WTC11 (cell line): ENCODE measurements around the gene GEMIN5. TPM values are rescaled to one million over a fixed set of nuclear protein-coding genes. Genes with fewer than 3 reads are reported as not detected.

ENCODE experiments used
- ATAC-seq: fragments of 200-7000 bp; cut with Tn5 transposase; 2 replicates; pipeline ENCODE4 v1.10.0; 2021; ENCODE audit warnings: mild to moderate bottlenecking, moderate library complexity
- CTCF ChIA-PET: fragments of 300-600 bp; sonication (Branson Sonifier 250); formaldehyde crosslinking; loops from one replicate; lab custom pipeline; 2021; ENCODE audit warnings: antibody characterized with exemption; lab: Charles Lee
- POLR2A ChIA-PET: fragments of 350-600 bp; sonication (Branson Sonifier 250); formaldehyde crosslinking; loops from one replicate; lab custom pipeline; 2021; ENCODE audit warnings: antibody characterized with exemption; lab: Charles Lee
- DNase-seq: peaks from one replicate; pipeline ENCODE4 v3.0.0; 2021; ENCODE audit warnings: low spot score
- H3K27ac Mint-ChIP-seq: 2 replicates; pipeline ENCODE4 v1.8.0; 2021; ENCODE audit warnings: mixed read lengths
- H3K27me3 Mint-ChIP-seq: 2 replicates; pipeline ENCODE4 v1.8.0; 2021; ENCODE audit warnings: low read depth, mild to moderate bottlenecking, moderate library complexity, mixed read lengths
- H3K36me3 Mint-ChIP-seq: 2 replicates; pipeline ENCODE4 v1.8.0; 2021; ENCODE audit warnings: mixed read lengths
- H3K4me1 Mint-ChIP-seq: 2 replicates; pipeline ENCODE4 v1.8.0; 2022; ENCODE audit warnings: mixed read lengths
- H3K4me3 Mint-ChIP-seq: 2 replicates; pipeline ENCODE4 v1.8.0; 2021; ENCODE audit warnings: mild to moderate bottlenecking, moderate library complexity, mixed read lengths
- H3K9me3 Mint-ChIP-seq: 2 replicates; pipeline ENCODE4 v1.8.0; 2021; ENCODE audit warnings: mixed read lengths
- ATF3 ChIP-seq: sonication (generic); formaldehyde crosslinking; conservative IDR thresholded peaks from 2 replicates; pipeline ENCODE4 v1.8.1; 2022; ENCODE audit warnings: mild to moderate bottlenecking, missing genetic modification reagents
- ESRRA ChIP-seq: sonication (generic); formaldehyde crosslinking; IDR thresholded peaks from 2 replicates; pipeline ENCODE4 v1.8.1; 2022; ENCODE audit warnings: mild to moderate bottlenecking, missing genetic modification reagents, borderline replicate concordance
- FOXK1 ChIP-seq: sonication (generic); formaldehyde crosslinking; IDR thresholded peaks from 2 replicates; pipeline ENCODE4 v1.8.0; 2022; ENCODE audit warnings: mild to moderate bottlenecking, moderate library complexity, missing genetic modification reagents
- GTF2I ChIP-seq: fragments of 250-450 bp; sonication (Bioruptor Pico); conservative IDR thresholded peaks from 2 replicates; pipeline ENCODE4 v1.4.0; 2021; ENCODE audit warnings: mild to moderate bottlenecking
- IRF1 ChIP-seq: sonication (generic); formaldehyde crosslinking; IDR thresholded peaks from 2 replicates; pipeline ENCODE4 v1.8.0; 2023; ENCODE audit warnings: missing genetic modification reagents
- MAX ChIP-seq: sonication (generic); formaldehyde crosslinking; IDR thresholded peaks from 2 replicates; pipeline ENCODE4 v1.8.0; 2022; ENCODE audit warnings: mild to moderate bottlenecking, missing genetic modification reagents
- MYBL2 ChIP-seq: sonication (generic); formaldehyde crosslinking; IDR thresholded peaks from 2 replicates; pipeline ENCODE4 v1.8.1; 2023; ENCODE audit warnings: mild to moderate bottlenecking, moderate library complexity, missing genetic modification reagents
- PRDM15 ChIP-seq: sonication (generic); formaldehyde crosslinking; IDR thresholded peaks from 2 replicates; pipeline ENCODE4 v1.8.0; 2022; ENCODE audit warnings: missing genetic modification reagents
- RELA ChIP-seq: sonication (generic); formaldehyde crosslinking; IDR thresholded peaks from 2 replicates; pipeline ENCODE4 v1.8.1; 2022; ENCODE audit warnings: missing genetic modification reagents, mild to moderate bottlenecking, borderline replicate concordance
- SMAD3 ChIP-seq: sonication (generic); formaldehyde crosslinking; IDR thresholded peaks from 2 replicates; pipeline ENCODE4 v1.8.0; 2022; ENCODE audit warnings: missing genetic modification reagents, mild to moderate bottlenecking, borderline replicate concordance
- SMAD4 ChIP-seq: sonication (generic); formaldehyde crosslinking; IDR thresholded peaks from 2 replicates; pipeline ENCODE4 v1.8.0; 2022; ENCODE audit warnings: mild to moderate bottlenecking, missing genetic modification reagents
- STAT6 ChIP-seq: sonication (generic); formaldehyde crosslinking; conservative IDR thresholded peaks from 2 replicates; pipeline ENCODE4 v1.8.1; 2023; ENCODE audit warnings: mild to moderate bottlenecking, low read depth, missing genetic modification reagents, moderate library complexity
- TEAD1 ChIP-seq: sonication (generic); formaldehyde crosslinking; IDR thresholded peaks from 2 replicates; pipeline ENCODE4 v1.8.0; 2022; ENCODE audit warnings: mild to moderate bottlenecking, missing genetic modification reagents
- USF1 ChIP-seq: sonication (generic); formaldehyde crosslinking; IDR thresholded peaks from 2 replicates; pipeline ENCODE4 v1.8.0; 2022; ENCODE audit warnings: mild to moderate bottlenecking, missing genetic modification reagents
- ZSCAN18 ChIP-seq: fragments of 250-450 bp; sonication (Bioruptor Pico); IDR thresholded peaks from 2 replicates; pipeline ENCODE4 v2.1.2; 2022; ENCODE audit warnings: mild to moderate bottlenecking, moderate library complexity
- total RNA-seq: library from RNA; stranded (reverse); gene quantifications from 3 replicates; pipeline ENCODE4 v1.2.3, GENCODE V29; 2021

The GEMIN5 gene
- total RNA-seq, 1 experiment from 2014 or later, result 34.8 TPM

- CTCF ChIA-PET, result no interaction called here
- no peaks in the 10 kb centered on the region for H3K4me1 Mint-ChIP-seq
Measured at GRCh38 chr5:154901913-154902312, 36.1 kb downstream of the GEMIN5 start.

More at GRCh38 chr5:154901913-154902312, 36.1 kb downstream of the GEMIN5 start:
- DNase-seq (no peak), ATAC-seq (no peak)
- POLR2A ChIA-PET, result no interaction called here
- Mint-ChIP-seq H3K4me3 (no peak overlapping the region), H3K27ac (no peak overlapping the region), H3K27me3 (no peaks in the 10 kb centered on the region), H3K9me3 (no peaks in the 10 kb centered on the region), H3K36me3 (peaks cover 76% of the 10 kb centered on the region)
- TF ChIP-seq ZSCAN18, result no peak
- no peak for TF ChIP-seq SMAD3 (CRISPR knock-in tag)
- TF ChIP-seq GTF2I (CRISPR knock-in tag), result no peak
- TF ChIP-seq TEAD1, result no peak
- no peak for TF ChIP-seq SMAD4
- TF ChIP-seq ESRRA (CRISPR knock-in tag), result no peak
- no peak for TF ChIP-seq PRDM15
- no peak for TF ChIP-seq RELA (CRISPR knock-in tag)
- TF ChIP-seq STAT6 (CRISPR knock-in tag), result no peak
- no peak for TF ChIP-seq ATF3 (CRISPR knock-in tag)
- no peak for TF ChIP-seq MAX
- no peak for TF ChIP-seq USF1 (CRISPR knock-in tag)
- no peak for TF ChIP-seq IRF1 (CRISPR knock-in tag)
- TF ChIP-seq MYBL2, result no peak
- TF ChIP-seq FOXK1 (CRISPR knock-in tag), result no peak
